Measurements from ENCODE around the gene ANKMY1.

The ANKMY1 gene

DNA sequence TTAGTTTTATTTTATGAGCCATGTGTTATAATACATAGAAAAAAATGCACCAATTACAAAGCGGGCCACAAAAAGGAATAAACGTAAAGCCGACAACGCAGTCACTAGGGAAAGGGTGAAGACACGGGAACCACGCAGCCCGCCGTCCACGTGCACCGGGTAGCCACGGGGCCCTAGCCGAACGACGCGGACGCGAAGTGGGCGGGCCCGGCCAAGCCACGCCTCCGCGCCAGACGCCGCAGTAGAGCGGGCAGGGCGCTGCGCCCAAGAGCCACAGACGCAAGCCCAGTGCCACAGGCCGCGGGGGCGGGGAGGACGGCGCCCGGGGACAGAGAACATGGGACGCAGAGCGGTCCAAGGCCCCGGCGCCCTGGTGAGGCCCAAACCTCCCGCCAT, 2.3 kb upstream of the ANKMY1 start, which contains the start of gene DUSP28 (continued):
- TF ChIP-seq, protein P1, sequence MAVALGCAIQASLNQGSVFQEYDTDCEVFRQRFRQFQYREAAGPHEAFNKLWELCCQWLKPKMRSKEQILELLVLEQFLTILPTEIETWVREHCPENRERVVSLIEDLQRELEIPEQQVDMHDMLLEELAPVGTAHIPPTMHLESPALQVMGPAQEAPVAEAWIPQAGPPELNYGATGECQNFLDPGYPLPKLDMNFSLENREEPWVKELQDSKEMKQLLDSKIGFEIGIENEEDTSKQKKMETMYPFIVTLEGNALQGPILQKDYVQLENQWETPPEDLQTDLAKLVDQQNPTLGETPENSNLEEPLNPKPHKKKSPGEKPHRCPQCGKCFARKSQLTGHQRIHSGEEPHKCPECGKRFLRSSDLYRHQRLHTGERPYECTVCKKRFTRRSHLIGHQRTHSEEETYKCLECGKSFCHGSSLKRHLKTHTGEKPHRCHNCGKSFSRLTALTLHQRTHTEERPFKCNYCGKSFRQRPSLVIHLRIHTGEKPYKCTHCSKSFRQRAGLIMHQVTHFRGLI (tag by site-specific recombination; IDR thresholded peaks at IDR 0.05) = 0 out of 2 replicates have a peak, but pooled peaks have one; percentile 36
- TF ChIP-seq, protein P2, sequence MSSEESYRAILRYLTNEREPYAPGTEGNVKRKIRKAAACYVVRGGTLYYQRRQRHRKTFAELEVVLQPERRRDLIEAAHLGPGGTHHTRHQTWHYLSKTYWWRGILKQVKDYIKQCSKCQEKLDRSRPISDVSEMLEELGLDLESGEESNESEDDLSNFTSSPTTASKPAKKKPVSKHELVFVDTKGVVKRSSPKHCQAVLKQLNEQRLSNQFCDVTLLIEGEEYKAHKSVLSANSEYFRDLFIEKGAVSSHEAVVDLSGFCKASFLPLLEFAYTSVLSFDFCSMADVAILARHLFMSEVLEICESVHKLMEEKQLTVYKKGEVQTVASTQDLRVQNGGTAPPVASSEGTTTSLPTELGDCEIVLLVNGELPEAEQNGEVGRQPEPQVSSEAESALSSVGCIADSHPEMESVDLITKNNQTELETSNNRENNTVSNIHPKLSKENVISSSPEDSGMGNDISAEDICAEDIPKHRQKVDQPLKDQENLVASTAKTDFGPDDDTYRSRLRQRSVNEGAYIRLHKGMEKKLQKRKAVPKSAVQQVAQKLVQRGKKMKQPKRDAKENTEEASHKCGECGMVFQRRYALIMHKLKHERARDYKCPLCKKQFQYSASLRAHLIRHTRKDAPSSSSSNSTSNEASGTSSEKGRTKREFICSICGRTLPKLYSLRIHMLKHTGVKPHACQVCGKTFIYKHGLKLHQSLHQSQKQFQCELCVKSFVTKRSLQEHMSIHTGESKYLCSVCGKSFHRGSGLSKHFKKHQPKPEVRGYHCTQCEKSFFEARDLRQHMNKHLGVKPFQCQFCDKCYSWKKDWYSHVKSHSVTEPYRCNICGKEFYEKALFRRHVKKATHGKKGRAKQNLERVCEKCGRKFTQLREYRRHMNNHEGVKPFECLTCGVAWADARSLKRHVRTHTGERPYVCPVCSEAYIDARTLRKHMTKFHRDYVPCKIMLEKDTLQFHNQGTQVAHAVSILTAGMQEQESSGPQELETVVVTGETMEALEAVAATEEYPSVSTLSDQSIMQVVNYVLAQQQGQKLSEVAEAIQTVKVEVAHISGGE (tag by site-specific recombination; conservative IDR thresholded peaks at IDR 0.05; ENCODE audit: low read depth) = peak; percentile 27; the same call in 1 of the 2 replicates
- TF ChIP-seq ZIC2 (tag by site-specific recombination; IDR thresholded peaks at IDR 0.05) (peak; percentile 29; the same call in 1 of the 2 replicates), ZFP69B (tag by site-specific recombination; IDR thresholded peaks at IDR 0.05) (0 out of 2 replicates have a peak, but pooled peaks have one; percentile 28), ZBTB8A (tag by site-specific recombination; IDR thresholded peaks at IDR 0.05) (peak; percentile 99), ZNF600 (tag by site-specific recombination; IDR thresholded peaks at IDR 0.05) (no peak), KLF9 (tag by site-specific recombination; IDR thresholded peaks at IDR 0.05; ENCODE audit: low read depth) (peak; percentile 94), ZNF843 (tag by site-specific recombination; IDR thresholded peaks at IDR 0.05) (0 out of 2 replicates have a peak, but pooled peaks have one; percentile 24), ZBTB48 (tag by site-specific recombination; IDR thresholded peaks at IDR 0.05) (peak; percentile 48), ZNF391 (tag by site-specific recombination; IDR thresholded peaks at IDR 0.05; ENCODE audit: borderline replicate concordance, low read depth) (no peak), ZNF157 (tag by site-specific recombination; IDR thresholded peaks at IDR 0.05) (no peak), ZXDB (tag by site-specific recombination; IDR thresholded peaks at IDR 0.05) (peak; percentile 18; the same call in 1 of the 2 replicates), SP3 (tag by site-specific recombination; IDR thresholded peaks at IDR 0.05) (peak; percentile 71; the same call in 1 of the 2 replicates), ZNF132 (tag by site-specific recombination; IDR thresholded peaks at IDR 0.05; ENCODE audit: borderline replicate concordance) (no peak), ZEB2 (tag by site-specific recombination; IDR thresholded peaks at IDR 0.05) (peak; percentile 31; the same call in 1 of the 2 replicates), YY2 (tag by site-specific recombination; IDR thresholded peaks at IDR 0.05) (no peak), ZNF621 (tag by site-specific recombination; IDR thresholded peaks at IDR 0.05) (no peak), ZFHX2 (tag by site-specific recombination; conservative IDR thresholded peaks at IDR 0.05) (peak; percentile 79), HOXA7 (CRISPR knock-in tag; IDR thresholded peaks at IDR 0.05; ENCODE audit: borderline replicate concordance) (no peak), ZNF76 (tag by site-specific recombination; IDR thresholded peaks at IDR 0.05; ENCODE audit: borderline replicate concordance, low read depth) (peak; percentile 53; the same call in 1 of the 2 replicates)
- TF ChIP-seq, protein P3, sequence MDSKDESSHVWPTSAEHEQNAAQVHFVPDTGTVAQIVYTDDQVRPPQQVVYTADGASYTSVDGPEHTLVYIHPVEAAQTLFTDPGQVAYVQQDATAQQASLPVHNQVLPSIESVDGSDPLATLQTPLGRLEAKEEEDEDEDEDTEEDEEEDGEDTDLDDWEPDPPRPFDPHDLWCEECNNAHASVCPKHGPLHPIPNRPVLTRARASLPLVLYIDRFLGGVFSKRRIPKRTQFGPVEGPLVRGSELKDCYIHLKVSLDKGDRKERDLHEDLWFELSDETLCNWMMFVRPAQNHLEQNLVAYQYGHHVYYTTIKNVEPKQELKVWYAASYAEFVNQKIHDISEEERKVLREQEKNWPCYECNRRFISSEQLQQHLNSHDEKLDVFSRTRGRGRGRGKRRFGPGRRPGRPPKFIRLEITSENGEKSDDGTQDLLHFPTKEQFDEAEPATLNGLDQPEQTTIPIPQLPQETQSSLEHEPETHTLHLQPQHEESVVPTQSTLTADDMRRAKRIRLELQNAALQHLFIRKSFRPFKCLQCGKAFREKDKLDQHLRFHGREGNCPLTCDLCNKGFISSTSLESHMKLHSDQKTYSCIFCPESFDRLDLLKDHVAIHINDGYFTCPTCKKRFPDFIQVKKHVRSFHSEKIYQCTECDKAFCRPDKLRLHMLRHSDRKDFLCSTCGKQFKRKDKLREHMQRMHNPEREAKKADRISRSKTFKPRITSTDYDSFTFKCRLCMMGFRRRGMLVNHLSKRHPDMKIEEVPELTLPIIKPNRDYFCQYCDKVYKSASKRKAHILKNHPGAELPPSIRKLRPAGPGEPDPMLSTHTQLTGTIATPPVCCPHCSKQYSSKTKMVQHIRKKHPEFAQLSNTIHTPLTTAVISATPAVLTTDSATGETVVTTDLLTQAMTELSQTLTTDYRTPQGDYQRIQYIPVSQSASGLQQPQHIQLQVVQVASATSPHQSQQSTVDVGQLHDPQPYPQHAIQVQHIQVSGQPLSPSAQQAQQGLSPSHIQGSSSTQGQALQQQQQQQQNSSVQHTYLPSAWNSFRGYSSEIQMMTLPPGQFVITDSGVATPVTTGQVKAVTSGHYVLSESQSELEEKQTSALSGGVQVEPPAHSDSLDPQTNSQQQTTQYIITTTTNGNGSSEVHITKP (tag by site-specific recombination; IDR thresholded peaks at IDR 0.05) = peak; percentile 38
- TF ChIP-seq, protein P4, sequence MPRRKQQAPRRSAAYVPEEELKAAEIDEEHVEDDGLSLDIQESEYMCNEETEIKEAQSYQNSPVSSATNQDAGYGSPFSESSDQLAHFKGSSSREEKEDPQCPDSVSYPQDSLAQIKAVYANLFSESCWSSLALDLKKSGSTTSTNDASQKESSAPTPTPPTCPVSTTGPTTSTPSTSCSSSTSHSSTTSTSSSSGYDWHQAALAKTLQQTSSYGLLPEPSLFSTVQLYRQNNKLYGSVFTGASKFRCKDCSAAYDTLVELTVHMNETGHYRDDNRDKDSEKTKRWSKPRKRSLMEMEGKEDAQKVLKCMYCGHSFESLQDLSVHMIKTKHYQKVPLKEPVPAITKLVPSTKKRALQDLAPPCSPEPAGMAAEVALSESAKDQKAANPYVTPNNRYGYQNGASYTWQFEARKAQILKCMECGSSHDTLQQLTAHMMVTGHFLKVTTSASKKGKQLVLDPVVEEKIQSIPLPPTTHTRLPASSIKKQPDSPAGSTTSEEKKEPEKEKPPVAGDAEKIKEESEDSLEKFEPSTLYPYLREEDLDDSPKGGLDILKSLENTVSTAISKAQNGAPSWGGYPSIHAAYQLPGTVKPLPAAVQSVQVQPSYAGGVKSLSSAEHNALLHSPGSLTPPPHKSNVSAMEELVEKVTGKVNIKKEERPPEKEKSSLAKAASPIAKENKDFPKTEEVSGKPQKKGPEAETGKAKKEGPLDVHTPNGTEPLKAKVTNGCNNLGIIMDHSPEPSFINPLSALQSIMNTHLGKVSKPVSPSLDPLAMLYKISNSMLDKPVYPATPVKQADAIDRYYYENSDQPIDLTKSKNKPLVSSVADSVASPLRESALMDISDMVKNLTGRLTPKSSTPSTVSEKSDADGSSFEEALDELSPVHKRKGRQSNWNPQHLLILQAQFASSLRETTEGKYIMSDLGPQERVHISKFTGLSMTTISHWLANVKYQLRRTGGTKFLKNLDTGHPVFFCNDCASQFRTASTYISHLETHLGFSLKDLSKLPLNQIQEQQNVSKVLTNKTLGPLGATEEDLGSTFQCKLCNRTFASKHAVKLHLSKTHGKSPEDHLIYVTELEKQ (tag by site-specific recombination; IDR thresholded peaks at IDR 0.05; ENCODE audit: borderline replicate concordance) = no peak
- TF ChIP-seq, protein P5, sequence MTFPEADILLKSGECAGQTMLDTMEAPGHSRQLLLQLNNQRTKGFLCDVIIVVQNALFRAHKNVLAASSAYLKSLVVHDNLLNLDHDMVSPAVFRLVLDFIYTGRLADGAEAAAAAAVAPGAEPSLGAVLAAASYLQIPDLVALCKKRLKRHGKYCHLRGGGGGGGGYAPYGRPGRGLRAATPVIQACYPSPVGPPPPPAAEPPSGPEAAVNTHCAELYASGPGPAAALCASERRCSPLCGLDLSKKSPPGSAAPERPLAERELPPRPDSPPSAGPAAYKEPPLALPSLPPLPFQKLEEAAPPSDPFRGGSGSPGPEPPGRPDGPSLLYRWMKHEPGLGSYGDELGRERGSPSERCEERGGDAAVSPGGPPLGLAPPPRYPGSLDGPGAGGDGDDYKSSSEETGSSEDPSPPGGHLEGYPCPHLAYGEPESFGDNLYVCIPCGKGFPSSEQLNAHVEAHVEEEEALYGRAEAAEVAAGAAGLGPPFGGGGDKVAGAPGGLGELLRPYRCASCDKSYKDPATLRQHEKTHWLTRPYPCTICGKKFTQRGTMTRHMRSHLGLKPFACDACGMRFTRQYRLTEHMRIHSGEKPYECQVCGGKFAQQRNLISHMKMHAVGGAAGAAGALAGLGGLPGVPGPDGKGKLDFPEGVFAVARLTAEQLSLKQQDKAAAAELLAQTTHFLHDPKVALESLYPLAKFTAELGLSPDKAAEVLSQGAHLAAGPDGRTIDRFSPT (tag by site-specific recombination; IDR thresholded peaks at IDR 0.05) = peak; percentile 94
- TF ChIP-seq, protein P6, sequence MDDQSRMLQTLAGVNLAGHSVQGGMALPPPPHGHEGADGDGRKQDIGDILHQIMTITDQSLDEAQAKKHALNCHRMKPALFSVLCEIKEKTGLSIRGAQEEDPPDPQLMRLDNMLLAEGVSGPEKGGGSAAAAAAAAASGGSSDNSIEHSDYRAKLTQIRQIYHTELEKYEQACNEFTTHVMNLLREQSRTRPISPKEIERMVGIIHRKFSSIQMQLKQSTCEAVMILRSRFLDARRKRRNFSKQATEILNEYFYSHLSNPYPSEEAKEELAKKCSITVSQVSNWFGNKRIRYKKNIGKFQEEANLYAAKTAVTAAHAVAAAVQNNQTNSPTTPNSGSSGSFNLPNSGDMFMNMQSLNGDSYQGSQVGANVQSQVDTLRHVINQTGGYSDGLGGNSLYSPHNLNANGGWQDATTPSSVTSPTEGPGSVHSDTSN (CRISPR knock-in tag; IDR thresholded peaks at IDR 0.05) = 0 out of 2 replicates have a peak, but pooled peaks have one; percentile 47

Measured in HEK293 (cell line).